ENCODE data around the gene SMIM3.

SMIM3 gene

GRCh38 chr5:150765011-150765798 lies 13.4 kb upstream of the SMIM3 start:
- no peak for DNase-seq (ENCODE audit: low read depth)

GRCh38 chr5:150765799-150766169 lies 12.8 kb upstream of the SMIM3 start:
- no peak for DNase-seq (ENCODE audit: low read depth)

- DNase-seq (ENCODE audit: low read depth), result no peak
Observed at GRCh38 chr5:150766251-150766650, 12.3 kb upstream of the SMIM3 start.

- DNase-seq (ENCODE audit: low read depth), result no peak
Observed at GRCh38 chr5:150771034-150771795, 7.3 kb upstream of the SMIM3 start.

- DNase-seq (ENCODE audit: low read depth), result no peak
Observed at GRCh38 chr5:150774145-150774544, 4.4 kb upstream of the SMIM3 start.

- no peak for DNase-seq (ENCODE audit: low read depth)
Observed at GRCh38 chr5:150777685-150778084, 872 bp upstream of the SMIM3 start.

- no peak for DNase-seq (ENCODE audit: low read depth)
Observed at GRCh38 chr5:150778088-150778516, 455 bp upstream of the SMIM3 start.

- DNase-seq (ENCODE audit: low read depth), result no peak
Observed at GRCh38 chr5:150779397-150780186, 1.0 kb downstream of the SMIM3 start.

GRCh38 chr5:150780187-150780692 lies 1.7 kb downstream of the SMIM3 start:
- DNase-seq (ENCODE audit: low read depth), result no peak

GRCh38 chr5:150780816-150781221 lies 2.3 kb downstream of the SMIM3 start:
- no peak for DNase-seq (ENCODE audit: low read depth)

- no peak for DNase-seq (ENCODE audit: low read depth)
Observed at GRCh38 chr5:150781706-150782614, 3.4 kb downstream of the SMIM3 start.

- no peak for DNase-seq (ENCODE audit: low read depth)
Observed at GRCh38 chr5:150782850-150783249, 4.3 kb downstream of the SMIM3 start.

- peak; percentile 25 for DNase-seq (ENCODE audit: low read depth)
Observed at GRCh38 chr5:150783422-150783928, 4.9 kb downstream of the SMIM3 start.

- DNase-seq (ENCODE audit: low read depth), result no peak
Observed at GRCh38 chr5:150785950-150786349, 7.4 kb downstream of the SMIM3 start.

- no peak for DNase-seq (ENCODE audit: low read depth)
Observed at GRCh38 chr5:150786876-150787275, 8.3 kb downstream of the SMIM3 start.

- DNase-seq (ENCODE audit: low read depth), result no peak
Observed at GRCh38 chr5:150787656-150788055, 9.1 kb downstream of the SMIM3 start.

- no peak for DNase-seq (ENCODE audit: low read depth)
Observed at GRCh38 chr5:150788977-150789376, 10.4 kb downstream of the SMIM3 start.

GRCh38 chr5:150789450-150789849 lies 10.9 kb downstream of the SMIM3 start:
- DNase-seq (ENCODE audit: low read depth), result no peak

GRCh38 chr5:150789943-150790611 lies 11.5 kb downstream of the SMIM3 start:
- no peak for DNase-seq (ENCODE audit: low read depth)

- no peak for DNase-seq (ENCODE audit: low read depth)
Observed at GRCh38 chr5:150791536-150791935, 13.0 kb downstream of the SMIM3 start.
